Upper lobe of left lung (tissue), 6 donors: Measurements from ENCODE around the gene ZWILCH. TPM values are rescaled to one million over a fixed set of nuclear protein-coding genes. Genes with fewer than 3 reads are reported as not detected.
A peak's percentile ranks its signal among the peaks of the same experiment; 100 is the strongest.

ENCODE experiments used
- ATAC-seq, 2 donors: fragments of 200-7000 bp; cut with Tn5 transposase; one replicate each; pipeline ENCODE4 v1.9.1; 2022; ENCODE audit warnings: mild to moderate bottlenecking in 2 of 2, moderate library complexity in 2 of 2; ENCODE audit not compliant: low FRiP score in 2 of 2
- DNase-seq, 2 donors: peaks; one replicate each; pipeline ENCODE4 v3.0.0-alpha.2; 2019 to 2020
- H3K27ac ChIP-seq, 4 donors: fragments of 200-600 bp; sonication (generic); one replicate each; pipeline ENCODE4 v1.5.1; 2016 to 2019
- H3K27me3 ChIP-seq, 4 donors: fragments of 200-600 bp; sonication (generic); one replicate each; pipeline ENCODE4 v1.5.1; 2017 to 2019
- H3K36me3 ChIP-seq, 4 donors: fragments of 200-600 bp; sonication (generic); one replicate each; pipeline ENCODE4 v1.5.1; 2016 to 2019
- H3K4me1 ChIP-seq, 4 donors: fragments of 200-600 bp; sonication (generic); one replicate each; pipeline ENCODE4 v1.5.1; 2018 to 2019
- H3K4me3 ChIP-seq, 4 donors: fragments of 200-600 bp; sonication (generic); one replicate each; pipeline ENCODE4 v1.5.1; 2017 to 2019; ENCODE audit warnings: mild to moderate bottlenecking in 2 of 4, moderate library complexity in 1 of 4
- H3K9me3 ChIP-seq, 4 donors: fragments of 200-600 bp; sonication (generic); one replicate each; pipeline ENCODE4 v1.5.1; 2018 to 2019
- EP300 ChIP-seq, 4 donors: sonication (generic); formaldehyde crosslinking; IDR thresholded peaks; one replicate each; pipeline ENCODE4 v1.5.1; 2017; ENCODE audit warnings: antibody characterized with exemption in 4 of 4, control low read depth in 2 of 4
- POLR2A ChIP-seq, 4 donors: fragments of 450-650 bp; IDR thresholded peaks; one replicate each; pipeline ENCODE4 v1.5.1; 2016 to 2017; ENCODE audit warnings: antibody characterized with exemption in 4 of 4, mild to moderate bottlenecking in 2 of 4
- POLR2AphosphoS5 ChIP-seq, 2 donors: sonication (generic); formaldehyde crosslinking; IDR thresholded peaks; one replicate each; pipeline ENCODE4 v1.5.1; 2017; ENCODE audit warnings: antibody characterized with exemption in 2 of 2
- WGBS, 2 donors: methylation state at CpG; one replicate each; pipeline ENCODE4 v1.1.5; 2017 to 2018; 5-methylcytosine and 5-hydroxymethylcytosine counted together
- total RNA-seq, 6 donors: library from RNA; depleted of rRNA in 4 of 6; stranded (reverse); fragments of >200 nt in 4 of 6; gene quantifications; one replicate each; pipeline versions ENCODE4 v1.1.0 to v1.2.1, GENCODE V29; 2016 to 2021
- TF ChIP-seq, protein P1 (sequence below), 6 experiments: fragments of 450-650 bp in 4 of 6; fragments of 200-600 bp in 2 of 6; sonication (generic) in 2 of 6; IDR thresholded peaks; one replicate each; pipeline ENCODE4 v1.5.1; 2016 to 2019; ENCODE audit warnings: antibody characterized with exemption in 6 of 6
- donor health status: DM: no; HTN: no; CAD: no; lungs with moderate emphysema.
- donor health status: DM: no; HTN: yes; CAD: no; lungs with severe emphysema.

The ZWILCH gene
- total RNA-seq, 6 donors from 2014 or later, result 0.33 to 6.3 (median 5.1) TPM

DNA sequence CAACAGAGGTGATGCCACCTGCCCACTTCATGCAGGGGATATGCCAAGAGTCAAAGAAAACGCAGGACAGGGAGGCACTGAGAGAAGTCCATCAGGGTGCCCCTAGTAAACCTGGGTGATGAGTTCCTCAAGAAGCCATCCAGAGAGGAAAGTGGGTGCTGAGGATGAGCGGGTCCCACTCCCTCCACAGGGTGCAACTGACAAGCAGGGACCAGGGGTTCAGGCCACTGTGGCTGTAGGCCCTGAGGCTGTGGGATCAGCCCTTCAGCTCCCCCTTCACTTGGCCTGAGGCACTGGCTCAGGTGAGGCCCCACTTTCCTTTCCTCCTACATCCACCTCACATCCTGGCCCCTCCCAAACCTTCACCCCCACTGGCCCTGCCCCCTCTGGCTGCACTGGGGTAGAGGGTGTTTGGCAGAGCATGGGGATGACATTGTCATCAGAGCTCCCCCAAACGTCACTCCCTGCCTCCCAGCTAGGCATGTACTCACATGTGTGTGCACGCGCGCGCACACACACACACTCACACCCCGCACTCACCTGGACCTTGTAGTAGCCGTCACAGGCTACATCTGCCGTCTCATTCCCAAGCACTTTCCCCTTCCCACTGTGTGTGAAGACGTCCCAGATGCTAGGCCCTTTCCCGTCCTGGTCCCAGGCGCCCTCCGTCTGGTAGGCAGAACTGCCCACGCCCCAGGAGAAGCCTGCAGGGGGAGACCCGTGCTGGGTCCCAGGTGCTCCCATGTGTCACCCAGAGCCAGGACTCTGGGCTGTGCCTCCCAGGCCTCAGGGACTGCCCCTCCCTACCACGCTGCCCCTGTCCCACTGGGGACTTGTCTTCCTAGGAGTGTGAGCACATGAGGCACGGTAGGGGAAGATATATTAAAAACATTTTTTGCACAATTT, 59.3 kb downstream of the ZWILCH start:
- no peaks in the 10 kb centered on the region for H3K27me3 ChIP-seq
- H3K27ac ChIP-seq, result no peak overlapping the region
- H3K4me3 ChIP-seq, result no peak overlapping the region
- peak; percentile 3 to 38 for DNase-seq
- TF ChIP-seq, protein P1, sequence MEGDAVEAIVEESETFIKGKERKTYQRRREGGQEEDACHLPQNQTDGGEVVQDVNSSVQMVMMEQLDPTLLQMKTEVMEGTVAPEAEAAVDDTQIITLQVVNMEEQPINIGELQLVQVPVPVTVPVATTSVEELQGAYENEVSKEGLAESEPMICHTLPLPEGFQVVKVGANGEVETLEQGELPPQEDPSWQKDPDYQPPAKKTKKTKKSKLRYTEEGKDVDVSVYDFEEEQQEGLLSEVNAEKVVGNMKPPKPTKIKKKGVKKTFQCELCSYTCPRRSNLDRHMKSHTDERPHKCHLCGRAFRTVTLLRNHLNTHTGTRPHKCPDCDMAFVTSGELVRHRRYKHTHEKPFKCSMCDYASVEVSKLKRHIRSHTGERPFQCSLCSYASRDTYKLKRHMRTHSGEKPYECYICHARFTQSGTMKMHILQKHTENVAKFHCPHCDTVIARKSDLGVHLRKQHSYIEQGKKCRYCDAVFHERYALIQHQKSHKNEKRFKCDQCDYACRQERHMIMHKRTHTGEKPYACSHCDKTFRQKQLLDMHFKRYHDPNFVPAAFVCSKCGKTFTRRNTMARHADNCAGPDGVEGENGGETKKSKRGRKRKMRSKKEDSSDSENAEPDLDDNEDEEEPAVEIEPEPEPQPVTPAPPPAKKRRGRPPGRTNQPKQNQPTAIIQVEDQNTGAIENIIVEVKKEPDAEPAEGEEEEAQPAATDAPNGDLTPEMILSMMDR (IDR thresholded peaks at IDR 0.05), result no peak
- TF ChIP-seq POLR2AphosphoS5 (IDR thresholded peaks at IDR 0.05) (no peak), EP300 (IDR thresholded peaks at IDR 0.05) (no peak), POLR2A (IDR thresholded peaks at IDR 0.05) (no peak)
- no peaks in the 10 kb centered on the region for H3K36me3 ChIP-seq
- H3K4me1 ChIP-seq, result peaks cover 4 to 8% (median 6%) of the 10 kb centered on the region in 4 donors
- no peaks in the 10 kb centered on the region for H3K9me3 ChIP-seq
- WGBS, 2 donors, result 87 to 88% methylated on average over 17 to 18 of the region's 18 CpGs
- ATAC-seq, result no peak

DNA sequence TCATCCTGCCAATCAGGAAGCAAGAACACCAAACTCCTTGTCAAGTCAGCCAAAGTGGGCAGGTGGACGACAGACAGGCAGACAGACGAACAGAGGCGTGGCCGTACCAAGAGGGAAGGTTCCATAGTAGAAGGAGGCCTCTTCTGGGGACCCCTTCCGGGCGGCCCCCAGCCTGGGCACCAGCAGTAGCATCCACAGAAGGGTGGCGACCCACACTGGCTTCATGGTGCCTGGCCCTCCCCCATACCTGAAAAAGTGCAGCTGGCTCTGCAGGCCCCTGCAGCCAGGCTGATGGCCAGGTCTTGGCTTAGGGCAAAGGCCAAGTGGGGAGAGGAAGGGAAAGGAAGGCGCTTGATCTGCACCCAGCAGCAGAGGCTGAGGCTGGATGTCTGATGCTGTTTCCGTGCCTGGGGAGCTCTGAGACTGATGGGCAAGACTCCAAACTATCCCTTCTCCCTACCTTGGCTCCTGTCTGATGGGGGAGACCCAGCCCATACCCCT, 60.1 kb downstream of the ZWILCH start:
- H3K27ac ChIP-seq, result no peak overlapping the region
- no peaks in the 10 kb centered on the region for H3K36me3 ChIP-seq
- no peaks in the 10 kb centered on the region for H3K9me3 ChIP-seq
- DNase-seq (peak in 1 of 2 donors; percentile 48), ATAC-seq (no peak)
- 87 to 88% methylated on average over 6 to 9 of the region's 9 CpGs for WGBS, 2 donors
- H3K27me3 ChIP-seq, result no peaks in the 10 kb centered on the region
- TF ChIP-seq EP300 (IDR thresholded peaks at IDR 0.05) (no peak), POLR2AphosphoS5 (IDR thresholded peaks at IDR 0.05) (no peak), POLR2A (IDR thresholded peaks at IDR 0.05) (no peak)
- TF ChIP-seq, protein P1 (IDR thresholded peaks at IDR 0.05), result no peak
- H3K4me3 ChIP-seq, result no peak overlapping the region
- peaks cover 4 to 8% (median 6%) of the 10 kb centered on the region in 4 donors for H3K4me1 ChIP-seq

DNA sequence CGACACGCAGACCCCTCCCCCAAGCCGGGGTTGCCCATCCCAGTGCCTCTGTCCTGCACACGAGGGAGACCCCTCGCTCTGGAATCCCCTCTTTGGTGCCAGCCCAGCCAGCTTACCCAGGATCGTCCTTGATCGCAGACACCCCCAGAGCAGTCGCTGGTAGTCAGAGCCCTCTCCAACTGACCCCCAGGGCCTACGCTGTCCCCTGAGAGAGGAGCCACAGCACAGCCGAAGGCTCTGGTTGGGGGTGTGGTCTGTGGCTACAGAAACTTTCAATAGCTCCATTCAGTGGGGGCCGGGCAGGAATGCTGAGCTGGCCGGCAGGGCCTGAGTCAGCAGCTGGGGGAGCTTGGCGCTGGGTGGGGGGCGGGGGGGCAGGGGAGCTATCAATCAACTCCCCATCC, 60.6 kb downstream of the ZWILCH start, which contains the start of gene LCTL:
Gene LCTL, minus strand, starts transcription at position 258 of the 404 bp plus-strand sequence. CDS start 633 bp downstream, outside the sequence.
- Histone ChIP-seq H3K36me3 (no peaks in the 10 kb centered on the region), H3K27ac (no peak within 1 kb of the TSS), H3K27me3 (no peaks in the 10 kb centered on the region), H3K4me3 (no peak within 1 kb of the TSS), H3K4me1 (peaks cover 4 to 8% (median 6%) of the 10 kb centered on the region in 4 donors), H3K9me3 (no peaks in the 10 kb centered on the region)
- ATAC-seq (no peak), DNase-seq (no peak)
- TF ChIP-seq EP300 (IDR thresholded peaks at IDR 0.05), result no peak
- TF ChIP-seq POLR2A (IDR thresholded peaks at IDR 0.05), result no peak
- TF ChIP-seq POLR2AphosphoS5 (IDR thresholded peaks at IDR 0.05), result no peak
- TF ChIP-seq, protein P1 (IDR thresholded peaks at IDR 0.05), result no peak
- 20 to 78% methylated on average over 3 to 14 of the region's 14 CpGs for WGBS, 2 donors

DNA sequence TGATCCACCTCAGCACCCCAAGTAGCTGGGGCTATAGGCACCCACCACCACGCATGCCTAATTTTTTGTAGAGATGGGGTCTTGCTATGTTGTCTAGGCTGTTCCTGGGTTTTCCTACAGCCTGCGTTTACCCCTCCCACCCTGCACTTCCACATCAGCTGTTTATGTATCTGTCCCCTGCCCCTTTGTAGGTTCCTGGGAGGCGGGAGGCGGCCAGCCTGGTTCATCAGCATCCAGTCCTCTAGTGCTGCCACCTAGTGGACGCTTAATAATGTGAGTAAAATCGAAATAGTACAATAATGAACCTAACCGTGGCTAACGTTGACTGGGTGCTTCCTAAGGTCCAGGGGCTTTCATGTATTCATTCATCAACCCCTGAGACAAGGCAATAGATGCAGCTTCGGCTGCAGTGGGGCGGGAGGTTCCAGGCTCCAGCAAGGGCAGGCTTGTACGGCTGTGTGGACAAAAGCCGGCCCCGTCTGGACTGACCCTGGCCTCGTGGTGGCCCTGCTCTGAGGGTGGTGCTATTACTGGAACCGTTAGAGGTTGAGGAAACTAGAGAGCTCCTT, 61.9 kb downstream of the ZWILCH start:
- H3K27ac ChIP-seq, result no peak overlapping the region
- TF ChIP-seq EP300 (IDR thresholded peaks at IDR 0.05), result no peak
- no peak for TF ChIP-seq POLR2A (IDR thresholded peaks at IDR 0.05)
- TF ChIP-seq, protein P1 (IDR thresholded peaks at IDR 0.05), result peak in 5 of 6 experiments; percentile 41 to 66 (median 58)
- TF ChIP-seq POLR2AphosphoS5 (IDR thresholded peaks at IDR 0.05), result no peak
- 22 to 36% methylated on average over 5 to 15 of the region's 15 CpGs for WGBS, 2 donors
- no peaks in the 10 kb centered on the region for H3K36me3 ChIP-seq
- H3K4me1 ChIP-seq, result peaks cover 4 to 8% (median 6%) of the 10 kb centered on the region in 4 donors
- H3K27me3 ChIP-seq, result no peaks in the 10 kb centered on the region
- H3K9me3 ChIP-seq, result no peaks in the 10 kb centered on the region
- ATAC-seq, result peak in 1 of 2 donors; percentile 78
- H3K4me3 ChIP-seq, result no peak overlapping the region
- peak in 1 of 2 donors; percentile 60 for DNase-seq
